Stimulated activated CD4-positive, alpha-beta T cell treated with anti-CD3 and anti-CD28 coated beads, Interleukin-4, amount 100 ng/mL, for 48 hours (primary cell): ENCODE results near the gene LTBP4.

Source experiments
- DNase-seq, 2 donors: peaks; one replicate each; pipeline ENCODE4 v3.0.0-alpha.2; 2020; ENCODE audit warnings: low read depth in 2 of 2

LTBP4 gene

DNA sequence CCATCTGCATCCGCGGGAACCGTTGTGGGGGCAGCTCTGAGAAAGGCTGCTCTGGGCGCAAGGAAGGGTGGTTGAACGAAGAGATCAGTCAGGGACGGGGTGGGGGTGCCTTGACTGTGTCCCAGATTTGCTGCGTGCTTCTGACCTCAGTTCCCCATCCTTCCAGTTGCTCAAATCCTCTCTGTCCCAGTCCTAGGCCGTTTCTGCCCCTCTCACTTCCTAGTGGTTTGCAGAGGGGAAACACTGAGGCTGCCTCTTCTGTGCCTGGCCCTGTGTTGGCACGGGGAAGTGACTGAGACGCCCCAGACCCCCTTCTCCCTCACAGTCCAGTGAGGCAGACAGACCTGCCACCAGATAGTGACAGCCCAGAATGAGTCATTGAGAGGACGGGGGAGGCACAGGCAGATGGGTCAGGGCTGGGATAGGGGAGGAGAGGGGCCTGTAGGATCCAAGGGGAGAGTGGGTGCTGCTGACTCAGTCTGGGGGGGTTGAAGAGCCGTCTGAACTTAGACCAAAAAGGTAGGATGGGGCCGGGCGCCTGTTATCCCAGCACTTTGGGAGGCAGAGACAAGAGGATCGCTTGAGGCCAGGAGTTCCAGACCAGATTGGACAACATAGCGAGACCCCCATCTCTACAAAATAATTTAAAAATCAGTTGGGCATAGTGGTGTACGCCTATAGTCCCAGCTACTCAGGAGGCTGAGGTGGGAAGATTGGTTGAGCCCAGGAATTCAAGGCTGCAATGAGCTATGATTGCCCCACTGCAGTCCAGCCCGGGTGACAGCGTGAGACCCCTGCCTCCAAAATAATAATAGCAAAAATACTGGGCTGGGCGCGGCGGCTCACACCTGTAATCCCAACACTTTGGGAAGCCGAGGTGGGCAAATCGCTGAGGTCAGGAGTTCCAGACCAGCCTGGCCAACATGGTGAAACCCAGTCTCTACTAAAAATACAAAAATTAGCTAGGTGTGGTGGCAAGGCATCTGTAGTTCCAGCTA is 62.8 kb downstream of the LTBP4 start:
- DNase-seq: no peak

GRCh38 chr19:40666803-40667438 is 65.8 kb downstream of the LTBP4 start:
- no peak for DNase-seq

- no peak for DNase-seq
These were observed 66.4 kb downstream of the LTBP4 start for GRCh38 chr19:40667602-40668001.

GRCh38 chr19:40668991-40669614 is 67.9 kb downstream of the LTBP4 start:
- no peak for DNase-seq

GRCh38 chr19:40671404-40671803 is 70.2 kb downstream of the LTBP4 start:
- no peak for DNase-seq

DNA sequence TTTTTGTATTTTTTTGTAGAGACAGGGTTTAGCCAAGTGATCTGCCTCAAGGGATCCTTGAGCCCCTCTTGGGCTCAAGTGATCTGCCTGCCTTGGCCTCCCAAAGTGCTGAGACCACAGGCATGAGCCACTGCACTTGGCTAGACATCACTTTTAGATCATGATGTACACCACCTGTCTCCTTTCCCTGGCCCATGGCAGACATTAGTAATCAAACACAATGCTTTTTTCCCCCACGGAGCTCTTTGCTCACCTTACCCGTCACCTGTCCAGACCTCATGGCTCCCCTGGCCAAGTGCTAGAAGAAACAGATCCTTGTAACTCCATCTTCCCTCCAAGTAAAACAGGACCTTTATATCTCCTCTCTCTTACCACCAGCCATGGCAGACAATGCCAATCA is 70.9 kb downstream of the LTBP4 start:
- no peak for DNase-seq

- DNase-seq: no peak
These were observed 71.6 kb downstream of the LTBP4 start for GRCh38 chr19:40672573-40673299.

GRCh38 chr19:40673397-40673796 is 72.2 kb downstream of the LTBP4 start:
- no peak for DNase-seq

DNA sequence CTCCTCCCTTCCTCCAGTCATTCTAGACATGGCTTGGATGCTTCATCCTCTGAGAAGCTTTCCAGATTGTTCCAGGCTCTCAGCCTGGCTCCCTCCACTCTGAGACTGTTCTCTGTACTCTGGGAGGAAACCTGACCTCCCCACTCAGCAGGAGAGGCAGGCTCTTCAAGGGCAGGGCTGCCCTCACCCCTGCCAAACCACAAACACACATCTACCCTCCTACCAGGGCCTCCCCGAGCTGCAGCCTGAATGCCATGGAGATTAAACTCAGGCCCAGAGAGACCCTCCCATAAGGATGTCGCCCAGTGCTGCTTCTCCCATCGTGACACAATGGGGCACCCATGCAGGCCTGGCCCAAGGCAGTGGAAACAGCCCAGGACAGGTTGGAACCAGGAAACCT is 73.1 kb downstream of the LTBP4 start:
- no peak for DNase-seq

- no peak for DNase-seq
These were observed 76.0 kb downstream of the LTBP4 start for GRCh38 chr19:40677156-40677555.
